HG03354 (cell line): ENCODE data around the gene SGK1.
"Not testable (repeated sequence)": the region's sequence is repeated elsewhere in the genome, so short reads cannot be mapped to it uniquely, and the experiment has no call there.

Source experiments
- ATAC-seq: cut with Tn5 transposase; IDR thresholded peaks from one replicate; pipeline ENCODE4 v1.9.1; 2021; ENCODE audit warnings: mild to moderate bottlenecking; ENCODE audit not compliant: unreplicated experiment, poor library complexity, severe bottlenecking

SGK1 gene

GRCh38 chr6:134258849-134259306 is 59.0 kb downstream of the SGK1 start:
- ATAC-seq = no peak

- no peak for ATAC-seq
These were observed 60.4 kb downstream of the SGK1 start for GRCh38 chr6:134257516-134257915.

- no peak for ATAC-seq
These were observed 61.0 kb downstream of the SGK1 start for GRCh38 chr6:134256862-134257261.

GRCh38 chr6:134255280-134255679 is 62.6 kb downstream of the SGK1 start:
- not testable (repeated sequence) for ATAC-seq

- no peak for ATAC-seq
These were observed 63.8 kb downstream of the SGK1 start for GRCh38 chr6:134254118-134254517.

GRCh38 chr6:134253681-134254080 is 64.2 kb downstream of the SGK1 start:
- ATAC-seq = no peak

GRCh38 chr6:134251320-134251719 is 66.6 kb downstream of the SGK1 start:
- ATAC-seq = no peak

- no peak for ATAC-seq
These were observed 67.1 kb downstream of the SGK1 start for GRCh38 chr6:134250776-134251175.

GRCh38 chr6:134249759-134250602 is 67.9 kb downstream of the SGK1 start:
- no peak for ATAC-seq

GRCh38 chr6:134249239-134249758 is 68.6 kb downstream of the SGK1 start:
- no peak for ATAC-seq

- ATAC-seq = no peak
These were observed 69.9 kb downstream of the SGK1 start for GRCh38 chr6:134247844-134248580.

- peak; percentile 95 for ATAC-seq
These were observed 70.6 kb downstream of the SGK1 start for GRCh38 chr6:134247231-134247833.

- no peak for ATAC-seq
These were observed 72.2 kb downstream of the SGK1 start for GRCh38 chr6:134245706-134246105.

GRCh38 chr6:134245041-134245440 is 72.9 kb downstream of the SGK1 start:
- no peak for ATAC-seq

GRCh38 chr6:134240665-134241431 is 77.1 kb downstream of the SGK1 start:
- no peak for ATAC-seq

GRCh38 chr6:134238960-134239795 is 78.7 kb downstream of the SGK1 start:
- no peak for ATAC-seq

- ATAC-seq = no peak
These were observed 79.9 kb downstream of the SGK1 start for GRCh38 chr6:134238006-134238405.

GRCh38 chr6:134235937-134236751 is 81.8 kb downstream of the SGK1 start:
- peak; percentile 97 for ATAC-seq
